Activated T-cell treated with anti-CD3 and anti-CD28 coated beads, Interleukin-2, amount 50 U/mL, for 24 hours (primary cell): Measurements from ENCODE around the gene SETD3.

Source experiments
- DNase-seq: peaks from one replicate; pipeline ENCODE4 v3.0.0-alpha.2; 2020
- H3K27ac Mint-ChIP-seq: 2 replicates; pipeline ENCODE4 v1.8.0; 2020; ENCODE audit warnings: mild to moderate bottlenecking, mixed read lengths
- H3K27me3 Mint-ChIP-seq: 2 replicates; pipeline ENCODE4 v1.8.0; 2020; ENCODE audit warnings: mixed read lengths
- H3K36me3 Mint-ChIP-seq: 2 replicates; pipeline ENCODE4 v1.8.0; 2020; ENCODE audit warnings: low read depth, mixed read lengths
- H3K4me1 Mint-ChIP-seq: 2 replicates; pipeline ENCODE4 v1.8.0; 2020; ENCODE audit warnings: low read depth, mixed read lengths
- H3K4me3 Mint-ChIP-seq: 2 replicates; pipeline ENCODE4 v1.8.0; 2020; ENCODE audit warnings: mild to moderate bottlenecking, moderate library complexity, mixed read lengths
- H3K9me3 Mint-ChIP-seq: 2 replicates; pipeline ENCODE4 v1.8.0; 2020; ENCODE audit warnings: mixed read lengths

Gene SETD3

DNA sequence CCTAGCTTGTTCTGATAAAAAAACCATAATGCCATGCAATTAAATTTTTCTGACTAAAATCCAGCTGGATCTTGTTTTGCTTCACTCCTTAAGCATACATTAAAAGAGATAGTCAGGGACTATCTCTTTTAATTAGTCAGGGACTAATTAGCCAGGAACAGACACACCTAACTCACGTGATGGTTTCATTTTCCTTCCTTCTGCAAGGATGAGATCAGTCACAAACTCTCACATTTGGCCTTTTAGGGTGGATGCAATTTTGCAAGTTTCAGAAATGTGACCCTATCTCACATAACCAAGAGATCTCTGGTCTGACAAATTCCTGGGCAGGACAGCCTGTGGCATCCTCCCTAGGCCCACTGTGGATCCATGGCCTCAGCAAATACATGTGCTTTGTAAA lies 62.4 kb downstream of the SETD3 start:
- Mint-ChIP-seq H3K4me3 (no peak overlapping the region), H3K36me3 (peaks cover 24% of the 10 kb centered on the region), H3K9me3 (no peaks in the 10 kb centered on the region), H3K4me1 (peaks cover 18% of the 10 kb centered on the region), H3K27ac (peak overlapping the region; percentile 55), H3K27me3 (no peaks in the 10 kb centered on the region)
- DNase-seq, result no peak

DNA sequence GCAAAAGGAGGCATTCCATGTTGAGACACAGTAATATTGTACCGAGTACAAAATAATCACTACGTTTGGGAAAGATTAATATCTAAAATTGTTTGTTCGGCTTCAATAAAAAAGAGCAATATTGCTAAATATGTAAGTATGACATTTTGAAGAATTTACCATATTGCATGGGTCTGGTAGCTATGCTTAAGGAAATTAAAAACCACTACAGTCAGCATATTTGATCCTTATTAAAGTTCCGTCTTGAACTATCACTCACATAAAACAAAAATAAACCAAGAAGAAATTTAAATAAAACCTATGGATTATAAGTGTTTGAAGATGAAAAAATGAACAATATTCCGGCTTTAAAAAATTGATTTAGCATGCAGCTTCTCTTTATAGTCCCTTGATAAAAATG lies 63.8 kb downstream of the SETD3 start:
- Mint-ChIP-seq H3K9me3 (no peaks in the 10 kb centered on the region), H3K4me1 (peaks cover 32% of the 10 kb centered on the region), H3K27ac (no peak overlapping the region), H3K27me3 (no peaks in the 10 kb centered on the region), H3K4me3 (no peak overlapping the region), H3K36me3 (peaks cover 32% of the 10 kb centered on the region)
- DNase-seq, result no peak

DNA sequence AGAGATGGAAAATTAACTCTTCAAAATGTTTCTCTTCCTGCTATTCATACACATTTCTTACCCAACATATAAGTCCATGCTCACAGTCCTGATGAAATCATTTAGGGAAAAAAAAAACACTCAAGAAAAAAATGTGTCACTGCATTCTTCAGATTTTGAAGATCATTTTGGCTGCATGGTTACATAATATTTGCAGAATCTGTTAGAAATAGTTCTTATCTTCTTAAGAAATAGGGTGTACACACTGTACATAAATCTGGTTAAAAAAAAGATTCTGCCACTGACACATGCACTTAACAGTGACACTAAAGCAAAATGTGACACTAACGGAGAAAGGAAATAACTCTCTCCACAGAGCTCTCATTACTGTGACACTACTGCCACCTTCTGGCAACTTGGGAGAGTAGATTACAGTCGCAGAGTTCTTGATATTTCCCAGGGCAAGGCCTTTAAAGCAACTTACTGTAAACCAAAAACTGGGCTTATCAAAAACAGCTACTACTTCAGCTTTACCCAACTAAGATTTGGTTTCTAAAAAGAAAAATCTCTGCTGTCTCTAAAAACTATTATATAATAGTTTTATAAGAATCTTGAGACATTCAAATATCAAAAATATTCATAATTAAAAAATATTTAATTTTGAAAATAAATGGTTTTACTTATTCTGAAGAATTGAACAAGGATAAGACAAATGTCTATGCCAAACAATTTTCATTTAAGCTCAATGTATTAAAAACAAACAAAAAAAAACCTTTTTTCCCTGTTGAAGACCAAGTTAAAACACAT lies 65.0 kb downstream of the SETD3 start:
- peaks cover 39% of the 10 kb centered on the region for H3K36me3 Mint-ChIP-seq
- no peaks in the 10 kb centered on the region for H3K9me3 Mint-ChIP-seq
- no peak overlapping the region for H3K4me3 Mint-ChIP-seq
- no peak overlapping the region for H3K27ac Mint-ChIP-seq
- H3K4me1 Mint-ChIP-seq, result peaks cover 32% of the 10 kb centered on the region
- H3K27me3 Mint-ChIP-seq, result no peaks in the 10 kb centered on the region
- no peak for DNase-seq

DNA sequence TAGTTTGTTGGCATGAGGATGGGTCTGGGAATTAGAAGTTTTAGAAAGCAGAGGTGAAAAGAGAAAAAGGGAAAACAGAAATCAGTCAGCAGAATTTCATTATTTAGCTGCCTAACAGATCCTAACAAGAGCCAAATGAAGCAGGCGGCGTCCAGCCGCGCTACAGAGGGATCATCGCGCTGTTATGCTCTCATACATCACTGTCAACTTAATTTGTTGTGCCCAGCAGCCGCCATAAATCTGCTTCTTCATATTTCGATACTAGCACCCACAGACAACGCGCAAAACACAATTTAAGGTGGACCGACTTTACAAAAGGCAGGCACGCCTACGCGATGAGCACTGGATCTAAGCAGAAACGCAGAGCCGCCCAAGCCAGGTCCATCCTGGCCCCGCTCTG lies 66.7 kb downstream of the SETD3 start:
- H3K27me3 Mint-ChIP-seq, result no peaks in the 10 kb centered on the region
- peaks cover 35% of the 10 kb centered on the region for H3K4me1 Mint-ChIP-seq
- peak overlapping the region; percentile 87 for H3K27ac Mint-ChIP-seq

DNA sequence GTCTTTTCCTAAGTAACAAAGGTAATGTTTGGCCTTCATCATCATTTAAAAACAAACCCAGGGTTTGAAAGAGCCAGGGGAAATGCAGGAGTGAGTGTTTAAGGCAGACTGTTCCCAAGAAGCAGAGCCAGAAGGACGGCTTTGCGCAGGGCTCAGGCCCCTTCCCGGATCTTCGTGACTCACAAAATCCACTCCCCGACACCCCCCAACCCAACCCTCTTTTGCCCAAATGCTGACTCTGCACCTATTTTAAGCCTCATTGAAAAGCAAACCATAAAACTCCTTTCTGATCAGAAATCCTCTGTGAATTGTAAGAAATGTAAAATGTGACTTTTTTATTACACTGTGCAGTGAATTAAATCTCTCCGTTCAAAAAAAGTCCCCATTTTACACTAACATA lies 67.5 kb downstream of the SETD3 start:
- H3K4me3 Mint-ChIP-seq, result no peak overlapping the region
- peaks cover 31% of the 10 kb centered on the region for H3K4me1 Mint-ChIP-seq
- H3K9me3 Mint-ChIP-seq, result no peaks in the 10 kb centered on the region
- no peak for DNase-seq
- peak overlapping the region; percentile 87 for H3K27ac Mint-ChIP-seq
- H3K36me3 Mint-ChIP-seq, result peaks cover 61% of the 10 kb centered on the region
- no peaks in the 10 kb centered on the region for H3K27me3 Mint-ChIP-seq

More for the DNA sequence above, 66.7 kb downstream of the SETD3 start:
- H3K9me3 Mint-ChIP-seq, result no peaks in the 10 kb centered on the region
- H3K36me3 Mint-ChIP-seq, result peaks cover 54% of the 10 kb centered on the region
- DNase-seq, result no peak
- H3K4me3 Mint-ChIP-seq, result no peak overlapping the region

DNA sequence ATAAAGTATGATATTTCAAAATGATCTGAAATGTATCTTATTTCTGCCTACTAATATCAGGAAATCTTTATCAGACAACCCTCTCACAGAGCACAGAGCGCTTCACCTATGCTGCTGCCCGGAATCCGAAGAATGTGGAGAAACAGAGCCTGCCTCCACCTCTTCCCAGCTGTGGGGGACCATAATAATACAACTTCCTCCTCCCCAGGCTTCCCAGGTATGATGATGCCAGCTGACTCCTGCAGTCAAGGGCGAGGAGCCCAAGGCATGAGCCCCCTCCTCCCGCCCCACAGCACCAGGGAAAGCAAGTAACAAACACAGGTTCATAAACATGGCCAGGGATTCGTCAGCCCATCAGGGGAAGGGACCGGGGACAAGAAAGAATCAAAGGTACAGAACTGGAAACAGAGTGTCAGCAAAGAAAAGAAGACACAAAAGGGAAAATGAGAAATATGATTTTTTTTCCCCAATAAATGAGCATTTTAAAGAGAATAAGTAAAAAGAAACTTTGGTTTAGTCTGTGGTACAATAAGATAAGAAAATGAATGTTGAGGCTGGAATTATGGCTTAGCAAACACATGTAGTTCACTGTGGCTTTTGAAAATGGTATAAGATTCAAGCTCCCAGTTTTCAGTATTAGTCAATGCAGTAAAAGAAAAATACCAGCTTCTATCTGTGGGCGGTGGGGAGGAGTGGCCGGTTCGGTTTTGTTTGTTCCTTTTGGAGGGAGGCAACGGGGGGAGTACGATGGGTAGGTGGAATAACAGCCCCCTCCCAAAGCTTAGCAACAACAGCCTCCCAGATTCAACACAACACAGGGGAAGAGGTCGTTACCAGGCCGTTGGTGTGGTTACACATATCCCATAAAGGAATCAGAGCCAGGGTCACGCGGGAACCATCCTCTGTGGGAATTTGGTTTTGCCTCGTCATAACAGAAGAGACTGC lies 68.3 kb downstream of the SETD3 start:
- no peaks in the 10 kb centered on the region for H3K27me3 Mint-ChIP-seq
- peak overlapping the region; percentile 87 for H3K27ac Mint-ChIP-seq
- no peaks in the 10 kb centered on the region for H3K9me3 Mint-ChIP-seq
- peaks cover 69% of the 10 kb centered on the region for H3K36me3 Mint-ChIP-seq
- H3K4me1 Mint-ChIP-seq, result peaks cover 31% of the 10 kb centered on the region
- H3K4me3 Mint-ChIP-seq, result peak overlapping the region; percentile 24
- DNase-seq, result peak; percentile 38

DNA sequence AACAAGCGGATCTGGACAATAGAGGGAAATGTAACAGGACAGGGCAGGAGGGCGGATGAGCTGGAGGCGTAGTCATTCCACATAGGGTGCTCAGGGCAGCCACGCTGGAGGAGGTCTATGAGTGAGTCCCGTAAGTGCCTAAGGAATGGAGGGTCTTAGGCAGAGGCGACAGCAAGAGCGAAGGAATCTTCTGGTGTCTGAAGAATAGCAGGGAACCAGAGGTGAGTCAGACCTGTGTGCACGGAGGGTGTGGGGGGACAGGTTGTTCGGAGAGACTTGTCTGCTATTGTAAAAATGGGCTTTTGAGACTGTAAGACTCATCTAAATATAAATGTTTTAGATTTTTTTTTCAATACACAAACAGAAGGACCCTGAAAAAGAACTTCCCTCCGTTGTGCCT lies 70.6 kb downstream of the SETD3 start:
- Mint-ChIP-seq H3K4me3 (no peak overlapping the region), H3K27ac (peak overlapping the region; percentile 50), H3K4me1 (peaks cover 25% of the 10 kb centered on the region), H3K9me3 (no peaks in the 10 kb centered on the region), H3K36me3 (peaks cover 88% of the 10 kb centered on the region), H3K27me3 (no peaks in the 10 kb centered on the region)
- DNase-seq, result no peak

DNA sequence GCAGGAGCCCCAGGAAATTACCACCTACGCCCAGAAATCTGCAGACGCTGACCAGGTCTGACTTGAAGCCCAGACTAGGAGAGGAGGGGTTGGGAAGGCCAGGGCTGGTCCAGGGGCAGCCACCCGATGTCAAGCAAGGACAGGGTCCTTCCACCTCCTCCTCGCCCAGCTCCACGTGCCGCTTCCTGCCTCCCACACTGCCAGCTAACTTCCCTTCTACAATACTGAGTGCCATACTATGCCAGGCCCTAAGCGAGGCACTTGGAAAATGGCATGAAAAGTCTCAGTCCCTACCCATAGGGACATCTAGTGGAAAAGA lies 71.7 kb downstream of the SETD3 start:
- no peak overlapping the region for H3K4me3 Mint-ChIP-seq
- H3K9me3 Mint-ChIP-seq, result no peaks in the 10 kb centered on the region
- H3K27ac Mint-ChIP-seq, result no peak overlapping the region
- H3K4me1 Mint-ChIP-seq, result peaks cover 24% of the 10 kb centered on the region
- no peaks in the 10 kb centered on the region for H3K27me3 Mint-ChIP-seq
- peaks cover 90% of the 10 kb centered on the region for H3K36me3 Mint-ChIP-seq
- DNase-seq, result no peak

DNA sequence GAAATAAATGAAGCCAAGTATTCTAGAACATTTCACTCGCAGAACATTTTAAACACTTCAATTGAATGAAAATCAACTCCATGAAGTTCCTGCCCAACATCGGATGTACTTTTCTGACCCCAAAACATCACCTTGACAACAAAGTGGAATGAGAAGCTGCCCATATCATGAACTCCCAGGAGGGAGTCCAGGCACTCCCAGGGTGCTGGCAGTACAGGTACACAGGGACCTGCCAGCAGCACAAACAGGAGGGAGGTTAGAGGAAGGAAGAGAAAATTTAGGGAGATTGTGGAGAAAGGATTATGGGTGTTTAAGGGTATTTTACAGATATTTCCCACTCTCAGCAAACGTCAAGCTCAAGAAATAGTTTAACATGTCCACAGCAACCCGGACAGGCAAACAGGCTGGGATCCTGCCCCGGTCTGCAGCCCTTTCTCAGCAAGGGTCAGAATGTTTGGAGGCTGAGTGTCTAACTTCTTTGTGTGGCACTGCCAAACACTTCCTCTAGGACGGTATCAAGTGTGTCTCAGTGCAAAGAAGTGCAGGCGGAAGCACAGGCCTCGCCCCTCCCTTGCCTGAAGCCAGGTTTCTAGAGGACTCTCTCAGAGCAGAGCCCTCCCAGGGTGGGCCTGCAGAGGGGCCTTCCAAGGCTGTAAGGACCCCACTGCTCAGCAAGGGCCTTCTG lies 72.2 kb downstream of the SETD3 start:
- no peak for DNase-seq
- Mint-ChIP-seq H3K27me3 (no peaks in the 10 kb centered on the region), H3K4me3 (no peak overlapping the region)

DNA sequence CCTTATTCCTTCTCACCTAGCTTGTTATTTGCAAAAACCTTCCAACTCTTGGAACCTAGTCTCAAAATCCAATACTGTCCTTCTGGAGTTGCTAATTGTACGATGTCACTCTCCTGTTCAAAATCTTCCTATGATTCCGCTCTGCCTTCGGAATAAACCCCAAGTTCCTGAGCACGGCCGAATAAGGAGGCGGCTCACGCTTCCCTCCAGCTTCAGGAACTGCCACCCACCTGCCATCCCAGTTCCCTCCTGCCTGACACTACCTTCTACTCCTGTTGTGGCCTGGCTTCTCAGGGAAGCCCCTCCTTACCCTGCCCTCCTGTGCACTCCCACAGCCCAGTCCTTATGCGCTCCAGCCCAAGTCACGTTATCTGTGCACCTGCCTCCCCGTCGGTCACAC lies 73.2 kb downstream of the SETD3 start:
- Mint-ChIP-seq H3K9me3 (no peaks in the 10 kb centered on the region), H3K36me3 (peaks cover 92% of the 10 kb centered on the region), H3K27me3 (no peaks in the 10 kb centered on the region), H3K4me1 (peaks cover 17% of the 10 kb centered on the region), H3K27ac (no peak overlapping the region), H3K4me3 (no peak overlapping the region)
- DNase-seq, result no peak

More for the DNA sequence above, 72.2 kb downstream of the SETD3 start:
- Mint-ChIP-seq H3K9me3 (no peaks in the 10 kb centered on the region), H3K36me3 (peaks cover 90% of the 10 kb centered on the region), H3K27ac (no peak overlapping the region), H3K4me1 (peaks cover 20% of the 10 kb centered on the region)

DNA sequence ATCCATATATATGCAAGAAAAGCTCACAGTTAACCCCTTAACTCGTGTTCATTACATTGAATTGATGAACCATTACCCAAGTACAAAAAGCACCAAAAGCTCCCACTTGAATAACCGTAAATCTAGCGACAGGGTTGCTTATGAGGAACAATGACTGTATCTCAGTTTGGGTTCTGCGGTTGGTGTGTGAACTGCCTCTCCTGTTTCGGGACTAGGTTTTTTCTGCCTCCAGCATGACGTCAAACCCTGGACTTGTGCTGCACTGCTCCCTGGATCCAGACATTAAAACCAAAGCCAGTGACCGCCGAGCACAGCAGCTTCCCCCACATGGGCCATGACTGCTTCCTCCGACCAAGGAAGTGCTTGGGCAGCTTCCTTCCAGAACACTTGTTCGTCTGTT lies 77.7 kb downstream of the SETD3 start:
- H3K9me3 Mint-ChIP-seq, result no peaks in the 10 kb centered on the region
- H3K27me3 Mint-ChIP-seq, result no peaks in the 10 kb centered on the region
- DNase-seq, result no peak
- peaks cover 90% of the 10 kb centered on the region for H3K36me3 Mint-ChIP-seq
- H3K27ac Mint-ChIP-seq, result peak overlapping the region; percentile 18
- peaks cover 15% of the 10 kb centered on the region for H3K4me1 Mint-ChIP-seq
- no peak overlapping the region for H3K4me3 Mint-ChIP-seq

DNA sequence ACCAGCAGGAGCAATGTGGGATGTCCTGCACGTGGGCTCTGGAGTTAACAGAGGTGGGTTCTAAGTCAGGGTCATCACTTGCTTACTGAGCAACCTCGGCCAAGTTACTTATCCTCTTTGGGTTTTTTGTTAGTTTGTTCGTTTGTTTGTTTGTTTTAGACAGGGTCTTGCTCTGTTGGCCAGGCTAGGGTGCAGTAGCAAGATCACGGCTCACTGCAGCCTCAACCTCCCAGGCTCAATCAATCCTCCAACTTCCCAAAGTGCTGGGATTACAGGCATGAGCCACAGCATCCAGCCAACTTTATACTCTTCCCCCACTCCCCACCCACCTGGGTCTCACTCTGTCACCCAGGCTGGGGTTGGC lies 78.4 kb downstream of the SETD3 start:
- Mint-ChIP-seq H3K27me3 (no peaks in the 10 kb centered on the region), H3K36me3 (peaks cover 89% of the 10 kb centered on the region), H3K4me3 (no peak overlapping the region), H3K4me1 (peaks cover 15% of the 10 kb centered on the region), H3K9me3 (no peaks in the 10 kb centered on the region), H3K27ac (peak overlapping the region; percentile 63)
- DNase-seq, result no peak

DNA sequence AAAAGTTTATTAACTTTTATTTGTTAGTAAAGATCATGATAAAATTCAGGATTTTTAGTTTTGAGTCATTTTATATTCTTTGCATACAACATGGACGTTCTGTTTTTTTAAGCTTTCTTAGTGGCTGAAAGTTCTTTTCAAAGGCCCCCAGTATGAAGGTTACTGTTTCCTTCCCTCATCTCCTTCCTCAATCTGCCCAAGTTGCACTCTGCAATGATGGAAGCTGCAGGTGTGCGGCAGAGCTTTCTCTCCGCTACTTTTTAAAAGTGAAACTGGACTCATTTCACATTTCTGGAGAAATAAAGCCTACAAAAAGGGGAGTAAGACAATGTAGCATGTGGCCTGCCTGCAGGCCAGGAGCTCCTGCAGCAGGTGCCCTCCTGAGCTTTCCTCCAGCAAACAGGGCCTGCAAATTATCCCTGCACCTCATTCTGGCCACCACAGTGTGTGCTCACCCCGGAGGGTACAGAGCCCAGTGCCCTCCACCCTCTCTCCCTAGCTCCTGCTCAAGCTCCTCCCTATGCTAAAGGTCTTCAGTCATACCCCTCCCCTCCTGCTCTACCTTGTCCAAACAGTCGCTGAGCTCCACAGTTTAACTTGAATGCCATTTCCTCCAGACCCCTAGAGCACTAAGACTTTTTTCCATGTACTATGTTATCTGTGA lies 78.9 kb downstream of the SETD3 start:
- DNase-seq, result no peak
- Mint-ChIP-seq H3K27me3 (no peaks in the 10 kb centered on the region), H3K4me1 (peaks cover 19% of the 10 kb centered on the region), H3K4me3 (no peak overlapping the region), H3K27ac (peak overlapping the region; percentile 63), H3K36me3 (peaks cover 89% of the 10 kb centered on the region), H3K9me3 (no peaks in the 10 kb centered on the region)

DNA sequence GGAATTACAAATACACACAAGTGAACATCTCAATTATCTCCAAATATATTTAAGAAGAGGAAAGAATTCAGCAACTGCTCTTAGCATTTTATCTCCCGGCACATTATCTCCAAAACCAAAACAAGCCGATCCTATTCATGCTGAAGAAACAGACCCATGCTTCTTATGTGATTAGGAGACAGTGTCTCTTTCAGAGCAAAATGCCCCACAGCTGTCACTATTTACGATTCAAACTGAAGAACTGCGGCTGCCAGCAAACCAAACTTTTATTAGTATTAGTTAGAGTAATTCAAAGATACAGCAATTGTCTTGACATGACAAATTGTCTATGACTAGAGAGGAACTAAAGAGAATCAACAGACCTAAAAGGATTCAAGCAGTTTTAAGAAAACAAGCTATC lies 79.4 kb downstream of the SETD3 start:
- H3K36me3 Mint-ChIP-seq, result peaks cover 87% of the 10 kb centered on the region

More for the DNA sequence above, 79.4 kb downstream of the SETD3 start:
- Mint-ChIP-seq H3K4me3 (no peak overlapping the region), H3K4me1 (peaks cover 23% of the 10 kb centered on the region), H3K27ac (no peak overlapping the region), H3K9me3 (no peaks in the 10 kb centered on the region), H3K27me3 (no peaks in the 10 kb centered on the region)
- no peak for DNase-seq
